Measurements from ENCODE around the gene MTHFR. TPM values are rescaled to one million over a fixed set of nuclear protein-coding genes. Genes with fewer than 3 reads are reported as not detected.
A peak's percentile ranks its signal among the peaks of the same experiment; 100 is the strongest.

The MTHFR gene
- total RNA-seq, 1 experiment from 2014 or later: 18.2 TPM

DNA sequence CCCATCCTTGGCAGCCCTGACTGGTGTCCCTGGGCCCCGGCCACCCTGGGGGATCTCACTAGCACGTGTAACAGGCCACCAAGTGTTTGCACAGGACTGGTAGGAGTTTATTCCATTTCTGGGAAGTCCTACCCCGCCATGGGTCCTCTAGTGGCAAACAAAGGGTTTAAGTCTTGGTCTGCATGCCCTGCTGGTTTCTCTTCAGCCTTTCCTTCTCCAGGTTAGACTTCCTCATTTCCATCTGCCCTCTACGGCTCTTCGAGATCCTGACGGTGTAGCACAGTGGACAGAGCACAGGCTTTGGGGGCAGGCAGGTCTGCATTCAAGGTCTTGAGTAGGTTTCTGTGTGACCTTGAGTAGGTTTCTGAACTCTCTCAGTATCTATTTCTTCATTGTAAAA, 67.0 kb downstream of the MTHFR start:
- Mint-ChIP-seq H3K36me3 (ENCODE audit: insufficient read depth in 1 of 3, low read depth in 3 of 3) (peaks cover 0 to 11% (median 0%) of the 10 kb centered on the region in 3 experiments; a peak in 4 of 7 replicates), H3K9me3 (no peaks in the 10 kb centered on the region; a peak in 1 of 5 replicates), H3K27ac (no peak overlapping the region), H3K27me3 (ENCODE audit: low read depth) (no peaks in the 10 kb centered on the region; the same call in 1 of the 2 replicates), H3K4me3 (no peak overlapping the region), H3K4me1 (peaks cover 30 to 37% of the 10 kb centered on the region in 2 experiments)
- Histone ChIP-seq H3K4me2 (ENCODE audit: insufficient read depth, insufficient read length, low read length) (no peak overlapping the region), H3K4me1 (ENCODE audit: insufficient read depth, low read length) (peaks cover 4% of the 10 kb centered on the region; the same call in 1 of the 2 replicates), H3K9me3 (ENCODE audit: control insufficient read depth, low read depth, low read length) (no peaks in the 10 kb centered on the region), H3K23ac (ENCODE audit: insufficient read length, low read depth, low read length) (no peak overlapping the region), H3K23me2 (ENCODE audit: insufficient read length, low read depth, low read length, poor library complexity, severe bottlenecking) (peaks cover 6% of the 10 kb centered on the region), H2BK12ac (ENCODE audit: insufficient read length, low read depth, low read length) (no peak overlapping the region), H2BK20ac (ENCODE audit: low read depth, low read length, poor library complexity, severe bottlenecking) (no peak overlapping the region), H4K5ac (ENCODE audit: insufficient read length, low read depth, low read length) (no peak overlapping the region), H3K27ac (ENCODE audit: insufficient read length, low read depth, low read length) (no peak overlapping the region), H2AFZ (ENCODE audit: low read length) (no peak overlapping the region), H3K14ac (ENCODE audit: insufficient read depth, low read length) (no peak overlapping the region), H3K4ac (ENCODE audit: low read depth, low read length) (no peak overlapping the region), H3K79me1 (ENCODE audit: insufficient read depth, low read depth, low read length, poor library complexity, severe bottlenecking) (no peaks in the 10 kb centered on the region), H4K8ac (replicated peaks; ENCODE audit: insufficient read length, low read depth, low read length) (no peak overlapping the region), H3K9ac (ENCODE audit: extremely low read depth, insufficient read length, low read length) (no peak overlapping the region), H3K18ac (ENCODE audit: insufficient read length, low read depth, low read length) (no peak overlapping the region), H4K20me1 (ENCODE audit: control insufficient read depth, insufficient read depth, insufficient read length) (no peaks in the 10 kb centered on the region), H2BK15ac (ENCODE audit: low read depth, low read length) (no peak overlapping the region), H2BK120ac (ENCODE audit: low read depth, low read length, poor library complexity, severe bottlenecking) (no peak overlapping the region), H4K91ac (ENCODE audit: insufficient read length, low read depth, low read length) (no peak overlapping the region), H3K27me3 (ENCODE audit: insufficient read depth, low read length) (no peaks in the 10 kb centered on the region), H2AK5ac (ENCODE audit: insufficient read length, low read length) (no peak overlapping the region), H2BK5ac (ENCODE audit: insufficient read length, low read length) (no peak overlapping the region), H3K79me2 (ENCODE audit: insufficient read depth, low read length) (no peaks in the 10 kb centered on the region), H3T11ph (ENCODE audit: low read length) (no peak overlapping the region), H3K56ac (ENCODE audit: insufficient read length, low read depth, low read length) (peak overlapping the region; percentile 66)
- TF ChIP-seq, protein P1, sequence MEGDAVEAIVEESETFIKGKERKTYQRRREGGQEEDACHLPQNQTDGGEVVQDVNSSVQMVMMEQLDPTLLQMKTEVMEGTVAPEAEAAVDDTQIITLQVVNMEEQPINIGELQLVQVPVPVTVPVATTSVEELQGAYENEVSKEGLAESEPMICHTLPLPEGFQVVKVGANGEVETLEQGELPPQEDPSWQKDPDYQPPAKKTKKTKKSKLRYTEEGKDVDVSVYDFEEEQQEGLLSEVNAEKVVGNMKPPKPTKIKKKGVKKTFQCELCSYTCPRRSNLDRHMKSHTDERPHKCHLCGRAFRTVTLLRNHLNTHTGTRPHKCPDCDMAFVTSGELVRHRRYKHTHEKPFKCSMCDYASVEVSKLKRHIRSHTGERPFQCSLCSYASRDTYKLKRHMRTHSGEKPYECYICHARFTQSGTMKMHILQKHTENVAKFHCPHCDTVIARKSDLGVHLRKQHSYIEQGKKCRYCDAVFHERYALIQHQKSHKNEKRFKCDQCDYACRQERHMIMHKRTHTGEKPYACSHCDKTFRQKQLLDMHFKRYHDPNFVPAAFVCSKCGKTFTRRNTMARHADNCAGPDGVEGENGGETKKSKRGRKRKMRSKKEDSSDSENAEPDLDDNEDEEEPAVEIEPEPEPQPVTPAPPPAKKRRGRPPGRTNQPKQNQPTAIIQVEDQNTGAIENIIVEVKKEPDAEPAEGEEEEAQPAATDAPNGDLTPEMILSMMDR (conservative IDR thresholded peaks at IDR 0.05): no peak
- no peak for DNase-seq
- WGBS (ENCODE audit: extremely low coverage, insufficient read length, low lambda C conversion rate): no CpG with 5 or more reads among the region's 6 CpGs
